WTC11 (cell line): ENCODE measurements around the gene ZBTB47. TPM values are rescaled to one million over a fixed set of nuclear protein-coding genes. Genes with fewer than 3 reads are reported as not detected.

ENCODE experiments used
- ATAC-seq: fragments of 200-7000 bp; cut with Tn5 transposase; 2 replicates; pipeline ENCODE4 v1.10.0; 2021; ENCODE audit warnings: mild to moderate bottlenecking, moderate library complexity
- CTCF ChIA-PET: fragments of 300-600 bp; sonication (Branson Sonifier 250); formaldehyde crosslinking; loops from one replicate; lab custom pipeline; 2021; ENCODE audit warnings: antibody characterized with exemption; lab: Charles Lee
- POLR2A ChIA-PET: fragments of 350-600 bp; sonication (Branson Sonifier 250); formaldehyde crosslinking; loops from one replicate; lab custom pipeline; 2021; ENCODE audit warnings: antibody characterized with exemption; lab: Charles Lee
- DNase-seq: peaks from one replicate; pipeline ENCODE4 v3.0.0; 2021; ENCODE audit warnings: low spot score
- H3K27ac Mint-ChIP-seq: 2 replicates; pipeline ENCODE4 v1.8.0; 2021; ENCODE audit warnings: mixed read lengths
- H3K27me3 Mint-ChIP-seq: 2 replicates; pipeline ENCODE4 v1.8.0; 2021; ENCODE audit warnings: low read depth, mild to moderate bottlenecking, moderate library complexity, mixed read lengths
- H3K36me3 Mint-ChIP-seq: 2 replicates; pipeline ENCODE4 v1.8.0; 2021; ENCODE audit warnings: mixed read lengths
- H3K4me1 Mint-ChIP-seq: 2 replicates; pipeline ENCODE4 v1.8.0; 2022; ENCODE audit warnings: mixed read lengths
- H3K4me3 Mint-ChIP-seq: 2 replicates; pipeline ENCODE4 v1.8.0; 2021; ENCODE audit warnings: mild to moderate bottlenecking, moderate library complexity, mixed read lengths
- H3K9me3 Mint-ChIP-seq: 2 replicates; pipeline ENCODE4 v1.8.0; 2021; ENCODE audit warnings: mixed read lengths
- FOXJ3 ChIP-seq: sonication (generic); formaldehyde crosslinking; IDR thresholded peaks from 2 replicates; pipeline ENCODE4 v1.9.0; 2021; ENCODE audit warnings: missing genetic modification reagents, mild to moderate bottlenecking, borderline replicate concordance
- GABPB1 ChIP-seq: sonication (generic); formaldehyde crosslinking; IDR thresholded peaks from 2 replicates; pipeline ENCODE4 v1.8.1; 2023; ENCODE audit warnings: mild to moderate bottlenecking, missing genetic modification reagents
- GRHL2 ChIP-seq: fragments of 250-450 bp; sonication (Bioruptor Pico); IDR thresholded peaks from 2 replicates; pipeline ENCODE4 v1.8.0; 2022; ENCODE audit warnings: mild to moderate bottlenecking, moderate library complexity; ENCODE audit not compliant: insufficient replicate concordance, severe bottlenecking
- GTF2I ChIP-seq: fragments of 250-450 bp; sonication (Bioruptor Pico); conservative IDR thresholded peaks from 2 replicates; pipeline ENCODE4 v1.4.0; 2021; ENCODE audit warnings: mild to moderate bottlenecking
- KAT7 ChIP-seq: sonication (generic); formaldehyde crosslinking; IDR thresholded peaks from 2 replicates; pipeline ENCODE4 v1.8.1; 2023; ENCODE audit warnings: missing genetic modification reagents, mild to moderate bottlenecking, borderline replicate concordance
- OVOL2 ChIP-seq: fragments of 250-450 bp; sonication (Bioruptor Pico); IDR thresholded peaks from 2 replicates; pipeline ENCODE4 v1.9.0; 2021; ENCODE audit warnings: mild to moderate bottlenecking, borderline replicate concordance
- SMAD4 ChIP-seq: sonication (generic); formaldehyde crosslinking; IDR thresholded peaks from 2 replicates; pipeline ENCODE4 v1.8.0; 2022; ENCODE audit warnings: mild to moderate bottlenecking, missing genetic modification reagents
- SP1 ChIP-seq: sonication (generic); formaldehyde crosslinking; conservative IDR thresholded peaks from 2 replicates; pipeline ENCODE4 v1.8.1; 2022; ENCODE audit warnings: missing genetic modification reagents
- TEAD4 ChIP-seq: sonication (generic); formaldehyde crosslinking; IDR thresholded peaks from 2 replicates; pipeline ENCODE4 v1.8.0; 2022; ENCODE audit warnings: mild to moderate bottlenecking, missing genetic modification reagents
- TP53 ChIP-seq: sonication (generic); formaldehyde crosslinking; IDR thresholded peaks from 2 replicates; pipeline ENCODE4 v1.8.1; 2023; ENCODE audit warnings: mild to moderate bottlenecking, missing genetic modification reagents
- ZNF263 ChIP-seq: sonication (generic); formaldehyde crosslinking; IDR thresholded peaks from 2 replicates; pipeline ENCODE4 v1.8.1; 2022; ENCODE audit warnings: low read depth, mild to moderate bottlenecking, moderate library complexity, missing genetic modification reagents
- ZNF317 ChIP-seq: sonication (generic); formaldehyde crosslinking; IDR thresholded peaks from 2 replicates; pipeline ENCODE4 v1.8.1; 2023; ENCODE audit warnings: low read depth, mild to moderate bottlenecking, moderate library complexity, missing genetic modification reagents, borderline replicate concordance
- ZNF671 ChIP-seq: fragments of 250-450 bp; sonication (Bioruptor Pico); IDR thresholded peaks from 2 replicates; pipeline ENCODE4 v1.8.0; 2021; ENCODE audit warnings: mild to moderate bottlenecking
- total RNA-seq: library from RNA; stranded (reverse); gene quantifications from 3 replicates; pipeline ENCODE4 v1.2.3, GENCODE V29; 2021
- TF ChIP-seq, protein P1 (sequence below): sonication (generic); formaldehyde crosslinking; IDR thresholded peaks from 2 replicates; pipeline ENCODE4 v1.8.1; 2022; ENCODE audit warnings: mild to moderate bottlenecking, moderate library complexity, missing genetic modification reagents
- TF ChIP-seq, protein P2 (sequence below): sonication (generic); formaldehyde crosslinking; IDR thresholded peaks from 2 replicates; pipeline ENCODE4 v1.8.1; 2023; ENCODE audit warnings: mild to moderate bottlenecking, missing genetic modification reagents, borderline replicate concordance
- TF ChIP-seq, protein P3 (sequence below): fragments of 250-450 bp; sonication (Bioruptor Pico); IDR thresholded peaks from 2 replicates; pipeline ENCODE4 v2.1.2; 2022; ENCODE audit warnings: mild to moderate bottlenecking, moderate library complexity
- TF ChIP-seq, protein P4 (sequence below): sonication (generic); formaldehyde crosslinking; IDR thresholded peaks from 2 replicates; pipeline ENCODE4 v1.8.0; 2022; ENCODE audit warnings: missing genetic modification reagents
- TF ChIP-seq, protein P5 (sequence below): fragments of 250-450 bp; sonication (Bioruptor Pico); IDR thresholded peaks from 2 replicates; pipeline ENCODE4 v1.9.0; 2021; ENCODE audit warnings: mild to moderate bottlenecking
- TF ChIP-seq, protein P6 (sequence below): sonication (generic); formaldehyde crosslinking; IDR thresholded peaks from 2 replicates; pipeline ENCODE4 v1.8.1; 2023; ENCODE audit warnings: mild to moderate bottlenecking, missing genetic modification reagents
- TF ChIP-seq, protein P7 (sequence below): sonication (generic); formaldehyde crosslinking; IDR thresholded peaks from 2 replicates; pipeline ENCODE4 v1.8.0; 2023; ENCODE audit warnings: missing genetic modification reagents

Gene ZBTB47
- total RNA-seq, 1 experiment from 2014 or later: 5.2 TPM

DNA sequence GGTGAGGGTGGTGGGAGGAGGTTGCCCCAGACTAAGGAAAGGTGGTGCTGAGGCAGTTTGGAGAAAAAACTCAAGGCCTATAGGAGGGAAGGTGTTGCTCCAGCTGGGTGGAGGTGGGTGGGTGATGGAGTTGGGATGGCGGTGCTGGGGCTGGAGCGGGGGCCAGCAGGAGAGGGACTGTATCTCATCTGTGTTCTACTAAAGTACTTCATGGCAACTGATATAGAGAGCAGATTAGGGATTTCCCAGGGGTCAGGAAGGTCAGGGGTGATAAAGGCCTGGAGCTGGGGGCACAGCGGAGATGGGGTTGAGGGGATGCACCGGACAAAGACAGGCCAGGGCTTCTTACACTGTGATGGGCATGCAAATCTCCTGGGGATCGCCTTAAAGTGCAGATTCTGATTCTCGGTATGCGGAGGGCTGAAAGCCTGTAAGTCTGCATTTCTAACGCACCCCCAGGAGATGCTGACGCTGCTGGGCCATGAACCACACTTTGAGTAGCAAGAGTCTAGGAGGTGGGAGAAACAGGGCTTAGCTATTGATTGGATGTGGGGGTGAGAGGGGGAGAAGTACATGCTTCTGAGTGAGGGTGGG is 36.0 kb downstream of the ZBTB47 start (continued):
- TF ChIP-seq ZNF317 (CRISPR knock-in tag): no peak
- TF ChIP-seq SP1 (CRISPR knock-in tag): no peak
- TF ChIP-seq, protein P1, sequence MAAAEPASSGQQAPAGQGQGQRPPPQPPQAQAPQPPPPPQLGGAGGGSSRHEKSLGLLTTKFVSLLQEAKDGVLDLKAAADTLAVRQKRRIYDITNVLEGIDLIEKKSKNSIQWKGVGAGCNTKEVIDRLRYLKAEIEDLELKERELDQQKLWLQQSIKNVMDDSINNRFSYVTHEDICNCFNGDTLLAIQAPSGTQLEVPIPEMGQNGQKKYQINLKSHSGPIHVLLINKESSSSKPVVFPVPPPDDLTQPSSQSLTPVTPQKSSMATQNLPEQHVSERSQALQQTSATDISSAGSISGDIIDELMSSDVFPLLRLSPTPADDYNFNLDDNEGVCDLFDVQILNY (CRISPR knock-in tag): no peak
- TF ChIP-seq ZNF263 (CRISPR knock-in tag): no peak
- TF ChIP-seq, protein P2, sequence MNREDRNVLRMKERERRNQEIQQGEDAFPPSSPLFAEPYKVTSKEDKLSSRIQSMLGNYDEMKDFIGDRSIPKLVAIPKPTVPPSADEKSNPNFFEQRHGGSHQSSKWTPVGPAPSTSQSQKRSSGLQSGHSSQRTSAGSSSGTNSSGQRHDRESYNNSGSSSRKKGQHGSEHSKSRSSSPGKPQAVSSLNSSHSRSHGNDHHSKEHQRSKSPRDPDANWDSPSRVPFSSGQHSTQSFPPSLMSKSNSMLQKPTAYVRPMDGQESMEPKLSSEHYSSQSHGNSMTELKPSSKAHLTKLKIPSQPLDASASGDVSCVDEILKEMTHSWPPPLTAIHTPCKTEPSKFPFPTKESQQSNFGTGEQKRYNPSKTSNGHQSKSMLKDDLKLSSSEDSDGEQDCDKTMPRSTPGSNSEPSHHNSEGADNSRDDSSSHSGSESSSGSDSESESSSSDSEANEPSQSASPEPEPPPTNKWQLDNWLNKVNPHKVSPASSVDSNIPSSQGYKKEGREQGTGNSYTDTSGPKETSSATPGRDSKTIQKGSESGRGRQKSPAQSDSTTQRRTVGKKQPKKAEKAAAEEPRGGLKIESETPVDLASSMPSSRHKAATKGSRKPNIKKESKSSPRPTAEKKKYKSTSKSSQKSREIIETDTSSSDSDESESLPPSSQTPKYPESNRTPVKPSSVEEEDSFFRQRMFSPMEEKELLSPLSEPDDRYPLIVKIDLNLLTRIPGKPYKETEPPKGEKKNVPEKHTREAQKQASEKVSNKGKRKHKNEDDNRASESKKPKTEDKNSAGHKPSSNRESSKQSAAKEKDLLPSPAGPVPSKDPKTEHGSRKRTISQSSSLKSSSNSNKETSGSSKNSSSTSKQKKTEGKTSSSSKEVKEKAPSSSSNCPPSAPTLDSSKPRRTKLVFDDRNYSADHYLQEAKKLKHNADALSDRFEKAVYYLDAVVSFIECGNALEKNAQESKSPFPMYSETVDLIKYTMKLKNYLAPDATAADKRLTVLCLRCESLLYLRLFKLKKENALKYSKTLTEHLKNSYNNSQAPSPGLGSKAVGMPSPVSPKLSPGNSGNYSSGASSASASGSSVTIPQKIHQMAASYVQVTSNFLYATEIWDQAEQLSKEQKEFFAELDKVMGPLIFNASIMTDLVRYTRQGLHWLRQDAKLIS: no peak
- TF ChIP-seq SMAD4 (CRISPR knock-in tag): no peak
- TF ChIP-seq GTF2I (CRISPR knock-in tag): no peak

DNA sequence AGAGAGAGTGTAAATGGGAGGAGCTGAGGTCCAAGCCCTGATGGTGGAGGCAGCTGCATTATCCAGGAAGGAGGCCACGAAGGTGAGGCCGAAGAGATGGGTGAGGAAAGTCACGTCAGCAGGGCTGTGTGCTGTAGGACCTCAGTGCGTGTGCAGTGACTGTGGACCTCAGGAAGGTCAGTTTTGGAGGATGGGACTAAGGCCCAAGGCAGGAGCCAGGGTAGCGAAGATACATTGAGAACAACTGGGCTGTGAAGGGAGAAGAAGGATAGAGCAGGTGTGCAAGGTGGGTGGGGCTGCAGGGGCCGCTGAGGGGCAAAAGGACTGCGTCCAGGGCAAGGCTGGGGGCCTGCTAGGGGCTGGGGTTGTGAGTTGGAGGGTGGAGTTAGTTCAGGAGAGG is 36.7 kb downstream of the ZBTB47 start:
- no peak for DNase-seq
- H3K4me1 Mint-ChIP-seq: peaks cover 18% of the 10 kb centered on the region
- no peak for ATAC-seq
- TF ChIP-seq TP53 (CRISPR knock-in tag) (no peak), KAT7 (CRISPR knock-in tag) (no peak), ZNF671 (no peak), GABPB1 (no peak), ZNF317 (CRISPR knock-in tag) (no peak), GRHL2 (no peak), FOXJ3 (CRISPR knock-in tag) (no peak), OVOL2 (CRISPR knock-in tag) (no peak), TEAD4 (CRISPR knock-in tag) (no peak)
- TF ChIP-seq, protein P3, sequence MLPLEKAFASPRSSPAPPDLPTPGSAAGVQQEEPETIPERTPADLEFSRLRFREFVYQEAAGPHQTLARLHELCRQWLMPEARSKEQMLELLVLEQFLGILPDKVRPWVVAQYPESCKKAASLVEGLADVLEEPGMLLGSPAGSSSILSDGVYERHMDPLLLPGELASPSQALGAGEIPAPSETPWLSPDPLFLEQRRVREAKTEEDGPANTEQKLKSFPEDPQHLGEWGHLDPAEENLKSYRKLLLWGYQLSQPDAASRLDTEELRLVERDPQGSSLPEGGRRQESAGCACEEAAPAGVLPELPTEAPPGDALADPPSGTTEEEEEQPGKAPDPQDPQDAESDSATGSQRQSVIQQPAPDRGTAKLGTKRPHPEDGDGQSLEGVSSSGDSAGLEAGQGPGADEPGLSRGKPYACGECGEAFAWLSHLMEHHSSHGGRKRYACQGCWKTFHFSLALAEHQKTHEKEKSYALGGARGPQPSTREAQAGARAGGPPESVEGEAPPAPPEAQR: no peak
- TF ChIP-seq, protein P4, sequence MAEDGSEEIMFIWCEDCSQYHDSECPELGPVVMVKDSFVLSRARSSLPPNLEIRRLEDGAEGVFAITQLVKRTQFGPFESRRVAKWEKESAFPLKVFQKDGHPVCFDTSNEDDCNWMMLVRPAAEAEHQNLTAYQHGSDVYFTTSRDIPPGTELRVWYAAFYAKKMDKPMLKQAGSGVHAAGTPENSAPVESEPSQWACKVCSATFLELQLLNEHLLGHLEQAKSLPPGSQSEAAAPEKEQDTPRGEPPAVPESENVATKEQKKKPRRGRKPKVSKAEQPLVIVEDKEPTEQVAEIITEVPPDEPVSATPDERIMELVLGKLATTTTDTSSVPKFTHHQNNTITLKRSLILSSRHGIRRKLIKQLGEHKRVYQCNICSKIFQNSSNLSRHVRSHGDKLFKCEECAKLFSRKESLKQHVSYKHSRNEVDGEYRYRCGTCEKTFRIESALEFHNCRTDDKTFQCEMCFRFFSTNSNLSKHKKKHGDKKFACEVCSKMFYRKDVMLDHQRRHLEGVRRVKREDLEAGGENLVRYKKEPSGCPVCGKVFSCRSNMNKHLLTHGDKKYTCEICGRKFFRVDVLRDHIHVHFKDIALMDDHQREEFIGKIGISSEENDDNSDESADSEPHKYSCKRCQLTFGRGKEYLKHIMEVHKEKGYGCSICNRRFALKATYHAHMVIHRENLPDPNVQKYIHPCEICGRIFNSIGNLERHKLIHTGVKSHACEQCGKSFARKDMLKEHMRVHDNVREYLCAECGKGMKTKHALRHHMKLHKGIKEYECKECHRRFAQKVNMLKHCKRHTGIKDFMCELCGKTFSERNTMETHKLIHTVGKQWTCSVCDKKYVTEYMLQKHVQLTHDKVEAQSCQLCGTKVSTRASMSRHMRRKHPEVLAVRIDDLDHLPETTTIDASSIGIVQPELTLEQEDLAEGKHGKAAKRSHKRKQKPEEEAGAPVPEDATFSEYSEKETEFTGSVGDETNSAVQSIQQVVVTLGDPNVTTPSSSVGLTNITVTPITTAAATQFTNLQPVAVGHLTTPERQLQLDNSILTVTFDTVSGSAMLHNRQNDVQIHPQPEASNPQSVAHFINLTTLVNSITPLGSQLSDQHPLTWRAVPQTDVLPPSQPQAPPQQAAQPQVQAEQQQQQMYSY (CRISPR knock-in tag): no peak
- TF ChIP-seq, protein P5, sequence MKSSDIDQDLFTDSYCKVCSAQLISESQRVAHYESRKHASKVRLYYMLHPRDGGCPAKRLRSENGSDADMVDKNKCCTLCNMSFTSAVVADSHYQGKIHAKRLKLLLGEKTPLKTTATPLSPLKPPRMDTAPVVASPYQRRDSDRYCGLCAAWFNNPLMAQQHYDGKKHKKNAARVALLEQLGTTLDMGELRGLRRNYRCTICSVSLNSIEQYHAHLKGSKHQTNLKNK: no peak
- TF ChIP-seq, protein P6, sequence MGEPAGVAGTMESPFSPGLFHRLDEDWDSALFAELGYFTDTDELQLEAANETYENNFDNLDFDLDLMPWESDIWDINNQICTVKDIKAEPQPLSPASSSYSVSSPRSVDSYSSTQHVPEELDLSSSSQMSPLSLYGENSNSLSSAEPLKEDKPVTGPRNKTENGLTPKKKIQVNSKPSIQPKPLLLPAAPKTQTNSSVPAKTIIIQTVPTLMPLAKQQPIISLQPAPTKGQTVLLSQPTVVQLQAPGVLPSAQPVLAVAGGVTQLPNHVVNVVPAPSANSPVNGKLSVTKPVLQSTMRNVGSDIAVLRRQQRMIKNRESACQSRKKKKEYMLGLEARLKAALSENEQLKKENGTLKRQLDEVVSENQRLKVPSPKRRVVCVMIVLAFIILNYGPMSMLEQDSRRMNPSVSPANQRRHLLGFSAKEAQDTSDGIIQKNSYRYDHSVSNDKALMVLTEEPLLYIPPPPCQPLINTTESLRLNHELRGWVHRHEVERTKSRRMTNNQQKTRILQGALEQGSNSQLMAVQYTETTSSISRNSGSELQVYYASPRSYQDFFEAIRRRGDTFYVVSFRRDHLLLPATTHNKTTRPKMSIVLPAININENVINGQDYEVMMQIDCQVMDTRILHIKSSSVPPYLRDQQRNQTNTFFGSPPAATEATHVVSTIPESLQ (CRISPR knock-in tag): no peak
- TF ChIP-seq, protein P7, sequence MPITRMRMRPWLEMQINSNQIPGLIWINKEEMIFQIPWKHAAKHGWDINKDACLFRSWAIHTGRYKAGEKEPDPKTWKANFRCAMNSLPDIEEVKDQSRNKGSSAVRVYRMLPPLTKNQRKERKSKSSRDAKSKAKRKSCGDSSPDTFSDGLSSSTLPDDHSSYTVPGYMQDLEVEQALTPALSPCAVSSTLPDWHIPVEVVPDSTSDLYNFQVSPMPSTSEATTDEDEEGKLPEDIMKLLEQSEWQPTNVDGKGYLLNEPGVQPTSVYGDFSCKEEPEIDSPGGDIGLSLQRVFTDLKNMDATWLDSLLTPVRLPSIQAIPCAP (CRISPR knock-in tag): no peak
- CTCF ChIA-PET: no interaction called here
- POLR2A ChIA-PET: interaction anchor here (1.0 kb wide), 1 partner anchor 98 kb away, joined by 3 read pairs; no protein-coding TSS in a partner anchor
- H3K9me3 Mint-ChIP-seq: no peaks in the 10 kb centered on the region
- H3K27me3 Mint-ChIP-seq: peaks cover 3% of the 10 kb centered on the region
- H3K36me3 Mint-ChIP-seq: no peaks in the 10 kb centered on the region
- no peak overlapping the region for H3K27ac Mint-ChIP-seq
- no peak overlapping the region for H3K4me3 Mint-ChIP-seq
